GM12874 (cell line): ENCODE results near the gene ARMC12.

Experiments used
- TF ChIP-seq, protein P1 (sequence below): IDR thresholded peaks from 2 replicates; pipeline ENCODE4 v1.5.1; 2011; ENCODE audit warnings: low read depth, mild to moderate bottlenecking, control low read depth, low read length, moderate library complexity; ENCODE audit not compliant: insufficient read depth

ARMC12 gene

DNA sequence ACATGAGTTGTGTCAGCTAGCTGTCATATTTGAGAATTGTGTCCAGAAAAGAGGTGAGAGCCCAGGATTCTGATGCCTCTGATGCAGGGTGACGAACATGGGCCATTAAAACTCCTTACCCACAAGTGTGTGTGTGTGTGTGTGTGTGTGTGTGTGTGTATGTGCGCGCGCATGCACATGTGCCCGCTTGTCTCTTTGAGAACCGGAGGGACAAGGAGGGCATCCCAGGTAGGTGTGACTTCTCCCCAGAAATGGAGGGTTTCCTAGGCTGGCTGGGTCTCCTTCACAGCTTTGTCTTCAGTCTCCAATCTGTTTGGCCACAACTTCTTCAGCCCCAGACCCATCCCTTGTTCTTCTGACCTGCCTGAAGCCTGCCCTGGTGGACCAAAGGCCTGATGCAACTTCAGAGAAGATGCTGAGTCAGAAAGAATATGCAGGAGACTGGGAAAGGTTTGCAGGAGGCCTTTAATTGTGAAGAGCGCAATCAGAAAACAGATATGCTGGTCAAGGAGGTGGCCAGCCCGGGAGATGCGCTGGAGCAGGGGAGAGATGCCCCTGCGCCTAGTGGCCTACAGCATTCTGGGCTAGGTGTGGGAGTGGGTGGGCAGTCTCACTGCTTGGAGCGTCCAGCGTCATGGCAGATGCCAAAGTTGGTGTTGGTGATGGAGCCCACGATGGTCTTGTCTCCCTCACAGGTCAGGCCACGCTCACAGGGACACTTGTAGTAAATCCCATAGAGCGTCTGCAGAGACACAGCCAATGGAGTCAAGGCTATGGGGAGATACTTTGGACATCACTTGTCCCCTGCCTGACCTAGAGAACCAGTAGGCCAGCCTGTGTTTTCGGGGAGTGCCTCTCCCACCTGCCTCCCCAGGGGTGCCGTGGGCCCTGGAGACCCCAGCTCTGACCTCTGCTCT lies 58.0 kb downstream of the ARMC12 start:
- TF ChIP-seq, protein P1, sequence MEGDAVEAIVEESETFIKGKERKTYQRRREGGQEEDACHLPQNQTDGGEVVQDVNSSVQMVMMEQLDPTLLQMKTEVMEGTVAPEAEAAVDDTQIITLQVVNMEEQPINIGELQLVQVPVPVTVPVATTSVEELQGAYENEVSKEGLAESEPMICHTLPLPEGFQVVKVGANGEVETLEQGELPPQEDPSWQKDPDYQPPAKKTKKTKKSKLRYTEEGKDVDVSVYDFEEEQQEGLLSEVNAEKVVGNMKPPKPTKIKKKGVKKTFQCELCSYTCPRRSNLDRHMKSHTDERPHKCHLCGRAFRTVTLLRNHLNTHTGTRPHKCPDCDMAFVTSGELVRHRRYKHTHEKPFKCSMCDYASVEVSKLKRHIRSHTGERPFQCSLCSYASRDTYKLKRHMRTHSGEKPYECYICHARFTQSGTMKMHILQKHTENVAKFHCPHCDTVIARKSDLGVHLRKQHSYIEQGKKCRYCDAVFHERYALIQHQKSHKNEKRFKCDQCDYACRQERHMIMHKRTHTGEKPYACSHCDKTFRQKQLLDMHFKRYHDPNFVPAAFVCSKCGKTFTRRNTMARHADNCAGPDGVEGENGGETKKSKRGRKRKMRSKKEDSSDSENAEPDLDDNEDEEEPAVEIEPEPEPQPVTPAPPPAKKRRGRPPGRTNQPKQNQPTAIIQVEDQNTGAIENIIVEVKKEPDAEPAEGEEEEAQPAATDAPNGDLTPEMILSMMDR = no peak

DNA sequence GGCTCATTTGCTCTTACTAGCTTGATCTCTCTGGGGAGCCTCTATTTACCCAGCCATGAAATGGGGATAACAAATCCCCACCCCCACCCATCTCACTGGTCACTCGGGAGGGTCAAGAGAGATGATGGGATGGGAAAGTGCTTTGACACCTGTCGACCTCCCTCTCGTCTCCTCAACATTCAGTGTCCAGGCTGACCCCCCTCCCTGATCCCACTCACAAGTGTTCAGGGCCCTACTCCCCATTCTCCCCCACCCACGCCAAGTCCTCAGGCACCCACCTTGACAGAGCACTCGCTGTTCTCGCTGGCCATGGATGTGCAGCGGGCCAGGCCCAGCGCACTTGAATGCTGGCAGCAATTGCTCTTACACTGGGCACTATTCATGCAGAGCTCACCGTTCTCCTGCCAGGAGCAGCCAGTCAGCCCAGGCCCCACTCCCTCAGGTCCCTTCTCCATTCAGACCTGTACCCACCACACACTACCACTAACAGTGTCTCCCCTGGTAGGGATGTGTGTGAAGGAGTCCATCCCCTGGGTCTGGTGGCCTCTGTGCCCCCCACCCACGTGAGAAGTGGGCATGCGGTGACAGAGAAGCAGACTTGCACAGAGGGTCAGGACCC lies 58.7 kb downstream of the ARMC12 start:
- TF ChIP-seq, protein P1 = no peak

DNA sequence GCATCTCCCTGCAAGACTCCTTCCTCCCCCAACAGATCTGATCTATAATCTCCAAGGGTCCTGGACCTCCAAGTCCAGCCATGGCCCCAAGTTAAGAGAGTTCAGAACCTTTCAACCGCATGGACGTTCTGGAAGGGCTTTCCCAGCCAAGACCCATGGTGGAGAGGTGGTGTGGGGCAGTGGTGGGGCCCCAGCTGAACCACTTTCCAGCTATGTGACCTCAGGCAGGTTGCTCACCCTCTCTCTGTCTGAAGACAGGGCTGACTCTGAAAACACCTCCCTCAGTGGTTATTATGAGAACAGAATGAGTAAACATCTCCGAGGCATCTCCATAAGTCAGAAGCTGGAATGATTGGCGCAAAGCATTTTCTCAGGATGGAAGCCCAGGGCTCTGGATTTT lies 59.4 kb downstream of the ARMC12 start:
- TF ChIP-seq, protein P1 = no peak

DNA sequence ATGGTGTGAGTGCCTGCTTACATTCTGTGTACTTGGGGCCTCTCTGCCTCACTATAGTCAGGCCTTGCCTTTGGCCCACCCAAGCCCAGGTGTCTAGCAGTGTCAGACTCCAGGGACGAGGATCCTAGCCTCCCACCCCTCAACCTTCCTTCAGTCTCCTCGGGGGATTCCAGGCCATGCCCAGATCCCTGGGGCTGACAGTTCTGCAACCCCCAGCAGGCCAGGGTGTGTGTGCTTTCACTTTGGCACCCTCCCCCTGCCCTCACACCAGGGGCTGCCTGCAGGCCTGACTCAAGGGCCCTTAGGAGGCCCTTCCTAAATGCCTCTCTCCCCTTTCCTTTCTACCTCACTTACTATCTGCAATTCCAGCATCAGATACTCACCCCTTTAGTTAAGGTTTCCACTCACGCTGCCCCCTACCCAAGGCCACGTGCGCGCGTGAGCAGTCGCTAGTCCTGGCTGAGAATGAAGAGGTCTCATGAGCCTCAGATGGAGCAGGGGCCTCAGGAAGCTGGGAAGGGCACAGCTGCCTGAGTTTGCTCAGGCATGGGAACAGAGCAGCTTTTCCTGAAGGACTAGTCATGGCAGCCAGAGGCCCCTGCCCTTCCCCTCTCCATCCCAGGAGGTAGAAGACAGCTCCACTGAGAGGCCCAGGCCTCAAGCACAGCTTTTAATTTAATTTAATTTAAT lies 61.1 kb downstream of the ARMC12 start:
- TF ChIP-seq, protein P1 = no peak
